ENCODE data around the gene ADAP1. TPM values are rescaled to one million over a fixed set of nuclear protein-coding genes. Genes with fewer than 3 reads are reported as not detected.

ADAP1 gene
- total RNA-seq, 4 donors from 2014 or later = 44.8 to 106 (median 60.1) TPM

DNA sequence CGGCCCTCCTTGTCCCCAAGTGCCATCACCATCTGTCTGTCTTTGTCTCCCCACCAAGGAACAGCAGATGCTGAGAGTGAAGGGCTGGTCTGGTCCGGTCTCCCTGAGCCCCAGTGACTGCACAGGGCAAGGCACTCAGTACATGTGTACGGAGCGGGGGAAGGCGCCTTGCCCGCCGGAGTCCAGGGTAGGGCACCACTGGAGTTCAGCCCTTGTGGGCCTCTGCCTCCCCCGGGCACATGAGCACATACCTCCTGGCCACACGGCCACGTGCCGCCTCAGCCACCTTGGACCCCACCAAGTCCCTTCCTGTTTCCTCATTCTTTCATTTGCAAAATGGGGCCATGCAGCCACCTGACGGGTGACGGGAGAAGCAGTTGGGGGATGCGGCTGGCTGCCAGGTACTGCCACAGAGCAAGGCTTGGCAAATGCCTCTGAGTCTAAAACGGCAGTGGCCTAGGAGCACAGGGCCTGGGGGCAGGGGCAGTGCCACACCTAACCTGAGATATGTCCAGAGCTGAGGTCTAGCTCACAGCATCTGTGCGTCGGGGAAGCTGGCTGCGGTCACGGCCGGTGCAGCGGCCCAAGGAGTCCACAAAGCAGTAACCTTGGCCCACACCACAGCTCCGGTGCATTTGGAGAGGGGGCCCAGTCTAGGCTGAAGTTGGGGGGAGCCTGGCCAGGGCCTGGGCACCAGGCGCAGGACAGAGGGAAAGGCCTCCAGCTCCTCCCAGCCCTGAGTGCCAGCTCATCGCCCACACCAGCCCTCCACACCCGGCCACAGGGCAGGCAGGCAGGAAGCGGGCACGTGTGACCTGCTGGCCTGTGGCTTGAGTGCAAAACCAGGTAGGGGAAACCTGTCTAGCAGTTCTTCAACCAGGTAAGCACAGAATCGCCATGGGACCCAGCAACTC, 5.2 kb downstream of the ADAP1 start:
- no peak for ATAC-seq
- Histone ChIP-seq H3K27ac (no peak overlapping the region), H3K4me3 (no peak overlapping the region), H3K27me3 (peaks cover 10% of the 10 kb centered on the region), H3K9me3 (no peaks in the 10 kb centered on the region), H3K36me3 (no peaks in the 10 kb centered on the region), H3K4me1 (peaks cover 0 to 28% (median 8%) of the 10 kb centered on the region in 3 donors)
- TF ChIP-seq CTCF (IDR thresholded peaks at IDR 0.05) (no peak), POLR2A (IDR thresholded peaks at IDR 0.05) (no peak), POLR2AphosphoS5 (IDR thresholded peaks at IDR 0.05) (no peak), EP300 (IDR thresholded peaks at IDR 0.05) (no peak)
- 100% methylated on average over 1 of the region's 28 CpGs; no CpG with 5 or more reads in 1 of the 2 donors for WGBS, 2 donors (ENCODE audit: low coverage in 1 of 2)

DNA sequence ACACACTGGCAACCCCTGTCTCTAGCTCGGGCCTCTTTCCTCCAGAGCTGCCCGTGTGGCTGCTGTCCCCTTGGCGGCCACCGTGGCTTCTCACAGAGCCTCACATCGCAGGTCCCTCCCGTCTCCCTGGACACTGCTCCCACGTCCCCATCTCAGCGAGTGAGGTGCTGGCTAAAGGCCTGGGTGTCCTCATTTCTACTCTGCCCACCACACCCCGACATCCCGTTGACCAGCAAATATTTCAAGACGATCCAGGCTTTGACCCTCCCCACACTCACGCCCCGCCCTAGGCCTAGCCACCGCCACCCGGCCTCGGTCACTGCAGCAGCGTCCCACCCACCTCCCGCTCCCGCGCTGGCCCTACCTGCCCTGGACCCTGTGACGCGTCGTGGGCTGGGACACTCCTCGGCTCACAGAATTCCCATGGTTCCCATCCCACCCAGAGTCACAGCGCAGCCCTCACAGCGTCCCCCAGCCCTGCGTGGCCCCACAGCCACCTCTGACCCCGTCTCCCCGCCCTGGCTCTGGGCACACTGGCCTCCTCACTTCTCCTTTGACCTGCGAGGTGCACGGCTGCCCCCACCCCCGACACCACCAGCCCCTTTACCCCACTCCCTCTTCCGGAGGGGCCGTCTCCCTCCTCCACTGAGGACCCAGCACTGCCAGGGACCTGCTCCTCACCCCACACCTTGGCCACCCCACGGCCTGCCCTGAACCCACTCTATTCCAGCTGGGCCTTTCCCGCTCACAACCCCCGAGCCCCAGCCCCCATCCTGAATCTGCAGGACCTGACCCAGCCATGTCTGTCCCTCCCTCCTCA, 6.9 kb downstream of the ADAP1 start:
- no peaks in the 10 kb centered on the region for H3K9me3 ChIP-seq
- no peak for TF ChIP-seq CTCF (IDR thresholded peaks at IDR 0.05)
- no peak for TF ChIP-seq EP300 (IDR thresholded peaks at IDR 0.05)
- TF ChIP-seq POLR2AphosphoS5 (IDR thresholded peaks at IDR 0.05) = no peak
- no peak for TF ChIP-seq POLR2A (IDR thresholded peaks at IDR 0.05)
- H3K4me1 ChIP-seq = peaks cover 0 to 14% (median 0%) of the 10 kb centered on the region in 3 donors
- no peak overlapping the region for H3K27ac ChIP-seq
- ATAC-seq = no peak
- no peaks in the 10 kb centered on the region for H3K36me3 ChIP-seq
- H3K4me3 ChIP-seq = no peak overlapping the region
- WGBS, 2 donors (ENCODE audit: low coverage in 1 of 2) = 88 to 90% methylated on average over 8 to 14 of the region's 37 CpGs
- H3K27me3 ChIP-seq = peaks cover 5% of the 10 kb centered on the region

GRCh38 chr7:946256-946996, 8.1 kb downstream of the ADAP1 start:
- Histone ChIP-seq H3K27me3 (no peaks in the 10 kb centered on the region), H3K36me3 (no peaks in the 10 kb centered on the region), H3K4me3 (no peak overlapping the region), H3K9me3 (no peaks in the 10 kb centered on the region), H3K4me1 (peaks cover 0 to 5% (median 0%) of the 10 kb centered on the region in 3 donors), H3K27ac (no peak overlapping the region)
- WGBS, 2 donors (ENCODE audit: low coverage in 1 of 2) = 92 to 94% methylated on average over 8 to 11 of the region's 29 CpGs
- no peak for TF ChIP-seq CTCF (IDR thresholded peaks at IDR 0.05)
- TF ChIP-seq POLR2A (IDR thresholded peaks at IDR 0.05) = no peak
- TF ChIP-seq POLR2AphosphoS5 (IDR thresholded peaks at IDR 0.05) = no peak
- ATAC-seq = no peak

DNA sequence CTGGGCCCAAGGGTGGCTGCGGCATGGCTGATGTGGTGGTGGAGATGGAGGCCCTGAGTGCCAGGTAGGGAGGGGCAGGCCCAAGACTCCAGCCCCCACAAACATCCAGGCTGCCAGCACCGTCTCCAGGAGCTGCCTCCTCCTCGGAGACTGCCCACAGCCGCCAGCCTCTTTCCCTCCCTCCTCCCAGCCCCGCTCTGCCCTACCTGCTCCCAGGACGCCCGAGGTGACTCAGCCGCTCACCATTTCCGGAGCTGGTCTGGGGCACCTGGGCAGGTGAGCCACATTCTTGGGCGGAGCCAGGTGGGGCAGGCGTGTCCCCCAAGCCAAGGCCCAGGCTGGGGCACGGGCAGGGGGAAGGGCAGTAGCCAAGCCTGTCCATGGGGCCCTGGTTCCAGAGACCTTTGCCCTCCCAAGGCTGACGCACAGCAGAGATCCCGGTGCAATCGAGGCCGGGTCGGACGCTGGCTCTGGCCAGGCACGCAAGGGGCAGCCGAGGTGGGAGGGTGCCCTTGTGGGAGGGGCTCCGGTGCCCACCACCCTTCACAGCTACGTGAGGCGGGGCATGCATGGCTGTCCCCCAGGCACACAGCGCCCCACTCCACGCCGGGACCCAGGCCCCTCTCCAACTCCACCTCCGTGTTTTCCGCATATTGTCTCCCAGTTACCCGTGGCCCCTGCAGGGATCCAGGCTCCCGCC, 8.8 kb downstream of the ADAP1 start:
- no peak overlapping the region for H3K4me3 ChIP-seq
- TF ChIP-seq EP300 (IDR thresholded peaks at IDR 0.05) (no peak), POLR2A (IDR thresholded peaks at IDR 0.05) (no peak), CTCF (IDR thresholded peaks at IDR 0.05) (no peak), POLR2AphosphoS5 (IDR thresholded peaks at IDR 0.05) (no peak)
- WGBS, 2 donors (ENCODE audit: low coverage in 1 of 2) = 80% methylated on average over 4 of the region's 30 CpGs; no CpG with 5 or more reads in 1 of the 2 donors
- ATAC-seq = no peak
- no peaks in the 10 kb centered on the region for H3K9me3 ChIP-seq
- H3K27me3 ChIP-seq = no peaks in the 10 kb centered on the region
- no peak overlapping the region for H3K27ac ChIP-seq
- no peaks in the 10 kb centered on the region for H3K36me3 ChIP-seq
- peaks cover 0 to 5% (median 0%) of the 10 kb centered on the region in 3 donors for H3K4me1 ChIP-seq

All from gastroesophageal sphincter (tissue), 4 donors.